OCI-M2 (cell line): ENCODE measurements around the gene CPSF4.
"Not testable (repeated sequence)": the region's sequence is repeated elsewhere in the genome, so short reads cannot be mapped to it uniquely, and the experiment has no call there.

Source experiments
- DNase-seq: peaks from one replicate; lab custom pipeline; 2025; ENCODE audit not compliant: unreplicated experiment; lab: John Stamatoyannopoulos, UW

CPSF4 gene

DNA sequence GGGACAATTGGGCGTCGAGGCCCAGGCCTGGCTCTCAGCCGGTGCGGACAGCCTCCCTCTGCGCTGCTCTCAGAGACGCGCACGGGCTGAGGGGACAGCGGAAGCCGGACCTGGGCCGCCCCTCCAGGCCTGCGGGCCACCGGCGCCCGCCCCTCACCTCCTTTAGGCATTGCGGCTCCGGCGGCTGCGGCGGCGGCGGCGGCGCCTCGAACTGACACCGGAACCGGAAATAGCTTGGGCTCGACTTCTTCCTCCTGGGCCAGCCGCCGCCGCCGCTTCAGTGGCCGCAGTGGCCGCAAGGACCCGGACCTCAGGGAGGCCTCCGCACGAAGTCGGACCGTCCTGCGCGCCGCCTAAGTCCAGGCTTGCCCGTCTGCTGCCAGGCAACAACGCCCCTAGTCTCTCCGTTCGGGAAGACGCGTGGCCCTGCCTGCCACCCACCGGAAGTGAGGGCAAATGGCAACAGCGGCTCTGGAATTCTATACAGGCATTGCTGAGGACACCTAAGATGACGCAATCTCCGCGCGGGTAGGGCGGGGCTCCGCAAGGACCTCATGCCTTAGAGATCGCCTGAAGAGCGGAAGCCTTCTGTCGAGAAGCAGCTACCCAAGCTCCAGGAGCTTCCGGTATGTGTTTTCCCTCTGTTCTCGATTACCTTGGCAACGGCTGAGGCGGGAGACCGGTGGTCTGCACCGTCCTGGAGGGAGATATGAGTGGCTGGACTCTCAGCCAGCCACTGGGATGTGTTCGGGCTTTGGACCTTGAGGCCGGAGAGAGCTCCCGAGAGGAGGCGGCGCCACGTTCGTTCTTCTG lies 30.2 kb upstream of the CPSF4 start, which contains the start of the genes BUD31 and PDAP1:
BUD31 (plus strand) TSS at position 591 of the 813 bp plus-strand sequence. CDS start 2,124 bp downstream, outside the sequence.
PDAP1 (minus strand) TSS at position 219 of the 813 bp plus-strand sequence; CDS start at position 170, 49 bp downstream.
- peak; percentile 64 for DNase-seq

DNA sequence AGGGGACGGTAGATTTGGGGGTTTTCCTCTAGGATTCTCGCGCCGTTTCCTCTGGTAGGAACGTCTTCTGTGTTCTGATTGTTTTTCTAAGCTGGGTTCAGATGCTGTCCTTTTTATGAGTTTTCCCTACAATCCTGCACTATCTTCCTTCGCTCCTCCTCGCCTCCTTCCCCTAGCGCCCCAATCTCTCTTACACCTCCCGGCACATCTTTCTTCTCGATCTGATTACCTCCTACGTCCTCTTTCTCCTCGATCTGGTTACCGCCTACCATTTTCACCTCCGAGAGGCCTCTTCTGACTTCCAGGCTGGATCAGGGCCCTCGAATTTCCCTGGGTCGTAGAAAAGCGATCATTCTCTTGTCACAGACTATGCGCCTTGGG lies 29.6 kb upstream of the CPSF4 start:
- no peak for DNase-seq

DNA sequence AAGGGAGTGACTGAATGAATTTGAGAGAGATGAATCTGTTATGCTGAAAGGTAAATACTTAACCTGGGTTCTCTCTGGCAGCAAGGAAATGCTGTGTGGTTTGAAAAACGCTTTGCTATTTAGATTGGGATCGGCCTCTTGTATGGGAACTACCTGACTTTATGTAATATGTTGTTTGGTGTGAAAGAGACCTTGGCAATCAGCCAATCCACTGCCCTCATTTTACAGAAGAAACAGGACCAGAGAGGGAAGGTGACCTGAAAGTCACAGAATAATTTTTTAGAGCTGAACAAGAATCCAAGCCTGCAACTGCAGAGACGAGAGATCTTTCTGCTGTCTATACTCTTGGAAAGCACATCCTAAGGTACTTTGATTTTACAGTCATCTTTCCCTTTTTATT lies 28.9 kb upstream of the CPSF4 start:
- DNase-seq: no peak

DNA sequence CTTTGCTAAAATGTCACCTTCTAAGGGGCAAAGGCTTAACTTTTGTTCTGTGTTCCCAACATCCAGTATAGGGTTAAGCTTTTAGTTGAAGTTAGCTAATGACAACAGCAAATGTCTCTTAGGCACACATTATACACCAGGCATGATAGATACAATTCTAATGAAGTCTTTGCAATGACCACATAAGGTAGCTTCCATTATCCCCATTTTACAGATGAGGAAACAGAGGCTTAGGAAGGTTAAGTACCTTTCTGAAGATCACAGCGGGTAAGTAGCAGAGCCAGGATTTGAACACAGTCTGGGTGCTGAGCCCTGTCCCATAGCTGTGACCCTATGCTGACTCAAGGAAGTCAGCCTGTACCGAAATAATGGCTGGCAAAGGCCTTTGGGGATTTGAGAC lies 28.1 kb upstream of the CPSF4 start:
- no peak for DNase-seq

DNA sequence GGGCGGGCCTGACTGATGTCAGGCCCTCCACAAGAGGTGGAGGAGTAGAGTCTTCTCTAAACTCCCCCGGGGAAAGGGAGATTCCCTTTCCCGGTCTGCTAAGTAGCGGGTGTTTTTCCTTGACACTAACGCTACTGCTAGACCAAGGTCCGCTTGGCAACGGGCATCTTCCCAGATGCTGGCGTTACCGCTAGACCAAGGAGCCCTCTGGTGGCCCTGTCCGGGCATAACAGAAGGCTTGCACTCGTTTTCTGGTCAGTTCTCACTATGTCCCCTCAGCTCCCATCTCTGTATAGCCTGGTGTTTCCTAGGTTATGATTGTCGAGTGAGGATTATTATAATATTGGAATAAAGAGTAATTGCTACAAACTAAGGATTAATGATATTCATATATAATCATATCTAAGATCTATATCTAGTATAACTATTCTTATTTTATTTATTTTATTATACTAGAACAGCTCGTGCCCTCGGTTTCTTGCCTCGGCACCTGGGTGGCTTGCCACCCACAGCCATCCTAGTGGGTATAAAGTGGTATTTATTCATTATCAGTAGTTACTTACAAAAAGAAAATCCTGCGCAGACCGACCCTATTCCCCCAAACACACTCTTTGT lies 23.1 kb upstream of the CPSF4 start:
- DNase-seq: not testable (repeated sequence)

DNA sequence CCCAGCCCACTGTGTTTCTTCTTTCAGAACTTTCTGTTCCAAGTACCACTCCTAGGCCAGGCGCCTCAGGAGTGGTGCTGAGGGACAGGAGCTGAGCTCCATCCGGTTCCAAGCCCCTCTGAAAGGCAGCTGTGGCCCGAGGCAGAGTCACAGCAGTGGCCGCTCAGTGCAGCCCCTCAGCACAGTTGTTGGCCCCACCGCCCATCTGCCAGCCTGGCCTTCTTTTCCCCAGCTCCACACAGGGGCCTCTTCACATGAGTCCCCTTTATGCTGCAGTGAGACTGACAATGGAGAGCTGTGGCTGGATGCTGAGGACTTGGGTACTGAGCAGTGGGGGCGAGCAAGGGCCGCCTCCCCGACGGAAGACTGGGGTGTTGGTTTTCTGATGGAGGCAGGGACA lies 20.5 kb upstream of the CPSF4 start:
- DNase-seq: no peak

DNA sequence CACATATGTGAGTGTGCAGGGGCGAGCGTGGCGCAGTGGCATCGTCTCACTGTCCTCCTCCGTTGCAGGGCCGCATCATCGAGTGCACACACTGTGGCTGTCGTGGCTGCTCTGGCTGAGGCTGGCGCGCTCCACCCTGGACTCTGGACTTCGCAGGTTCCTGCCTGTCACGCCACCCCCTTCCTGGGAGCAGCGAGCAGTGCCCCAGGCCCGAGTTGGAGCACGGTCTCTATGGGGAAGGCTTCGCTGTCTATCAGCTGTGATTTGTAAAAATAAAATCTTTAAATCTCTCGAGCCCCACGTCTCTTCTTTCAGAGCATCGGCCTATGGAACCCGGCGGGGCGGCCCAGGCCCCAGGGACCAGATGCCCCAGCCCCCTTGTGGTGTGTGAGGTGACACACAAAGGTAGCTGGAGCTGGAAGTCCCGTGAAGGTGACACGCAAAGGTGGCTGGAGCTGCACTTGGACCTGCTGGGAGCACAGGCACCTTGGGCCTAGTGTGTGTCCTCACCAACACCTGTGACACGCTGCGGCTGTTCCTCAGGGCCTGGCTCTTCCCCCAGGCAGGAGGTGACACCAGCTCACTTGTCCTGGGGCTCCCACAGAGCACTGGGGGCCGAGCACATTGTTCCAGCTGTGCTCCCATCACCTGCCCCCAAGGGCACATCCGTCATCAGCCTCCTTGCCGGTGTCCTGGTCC lies 19.3 kb upstream of the CPSF4 start:
- no peak for DNase-seq

DNA sequence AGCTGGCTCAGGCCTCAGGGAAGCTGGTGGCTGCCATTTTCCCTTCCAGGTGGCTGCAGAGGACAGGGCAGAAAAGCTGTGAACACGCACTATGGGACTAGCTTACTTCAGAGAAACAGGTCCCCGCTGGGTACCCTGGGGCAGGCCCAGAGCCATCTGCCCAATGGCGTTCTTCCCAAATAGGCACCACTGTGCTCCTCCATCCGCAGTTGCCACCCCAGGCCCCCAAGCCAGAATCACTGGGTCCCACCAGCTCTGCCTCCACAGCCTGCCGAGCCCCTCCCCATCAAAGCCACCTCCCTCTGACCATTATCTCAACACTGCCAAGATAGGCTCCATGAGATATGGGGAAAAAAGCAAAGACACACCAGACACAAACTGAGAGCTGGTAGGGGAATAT lies 18.5 kb upstream of the CPSF4 start:
- no peak for DNase-seq

DNA sequence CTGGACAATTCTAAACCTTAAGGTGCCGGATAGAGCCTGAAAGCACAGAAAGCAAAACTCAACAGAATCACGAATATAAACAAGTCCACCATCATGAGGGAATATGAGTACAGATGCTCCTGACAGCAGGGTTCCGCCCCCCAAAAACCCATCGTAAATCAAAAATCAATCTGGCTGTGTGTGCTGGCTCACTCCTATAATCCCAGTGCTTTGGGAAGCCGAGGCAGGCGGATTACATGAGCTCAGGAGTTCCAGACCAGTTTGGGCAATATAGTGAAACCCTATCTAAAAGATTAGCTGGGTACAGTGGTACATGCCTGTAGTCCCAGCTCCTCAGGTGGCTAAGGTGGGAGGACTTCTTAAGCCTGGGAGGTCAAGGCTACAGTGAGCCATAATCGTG lies 17.8 kb upstream of the CPSF4 start:
- DNase-seq: no peak

DNA sequence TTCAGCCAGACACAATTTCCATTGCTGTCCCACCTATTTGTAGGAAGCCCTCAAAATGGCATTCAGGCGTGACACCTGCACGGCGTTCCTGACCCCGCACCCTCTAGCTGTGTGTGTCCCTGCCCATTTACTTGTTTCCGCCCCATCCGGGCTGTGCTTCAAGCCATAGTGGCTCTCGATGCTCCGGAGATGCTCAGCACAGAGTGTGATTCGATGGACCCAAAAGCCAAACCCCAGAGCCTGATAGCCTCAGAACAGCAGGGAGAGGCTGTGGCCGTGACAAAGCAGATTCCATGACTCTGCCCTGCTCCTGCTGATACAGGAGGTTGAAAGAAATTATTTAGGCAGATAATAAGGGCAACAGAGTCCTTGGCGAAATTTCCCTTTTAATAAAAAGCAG lies 16.6 kb upstream of the CPSF4 start:
- no peak for DNase-seq

DNA sequence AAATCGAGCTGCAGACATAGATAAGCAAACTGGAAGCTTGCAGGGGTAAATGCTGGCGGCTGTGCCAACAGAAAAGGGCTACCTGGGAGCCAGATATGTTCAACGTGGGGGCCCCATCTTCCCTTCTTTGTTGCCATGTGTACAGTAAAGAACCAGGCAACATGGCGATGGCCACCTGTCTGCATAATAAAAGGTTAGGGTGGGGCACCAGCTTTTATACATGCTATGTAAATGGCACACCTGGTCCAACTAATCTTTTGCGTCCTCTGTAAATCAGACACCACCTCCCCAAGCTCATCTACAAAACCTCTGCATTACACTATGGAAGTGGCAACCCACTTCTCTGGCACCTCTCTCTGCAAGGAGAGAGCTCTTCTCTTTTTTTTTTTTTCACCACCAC lies 16.1 kb upstream of the CPSF4 start:
- DNase-seq: no peak

DNA sequence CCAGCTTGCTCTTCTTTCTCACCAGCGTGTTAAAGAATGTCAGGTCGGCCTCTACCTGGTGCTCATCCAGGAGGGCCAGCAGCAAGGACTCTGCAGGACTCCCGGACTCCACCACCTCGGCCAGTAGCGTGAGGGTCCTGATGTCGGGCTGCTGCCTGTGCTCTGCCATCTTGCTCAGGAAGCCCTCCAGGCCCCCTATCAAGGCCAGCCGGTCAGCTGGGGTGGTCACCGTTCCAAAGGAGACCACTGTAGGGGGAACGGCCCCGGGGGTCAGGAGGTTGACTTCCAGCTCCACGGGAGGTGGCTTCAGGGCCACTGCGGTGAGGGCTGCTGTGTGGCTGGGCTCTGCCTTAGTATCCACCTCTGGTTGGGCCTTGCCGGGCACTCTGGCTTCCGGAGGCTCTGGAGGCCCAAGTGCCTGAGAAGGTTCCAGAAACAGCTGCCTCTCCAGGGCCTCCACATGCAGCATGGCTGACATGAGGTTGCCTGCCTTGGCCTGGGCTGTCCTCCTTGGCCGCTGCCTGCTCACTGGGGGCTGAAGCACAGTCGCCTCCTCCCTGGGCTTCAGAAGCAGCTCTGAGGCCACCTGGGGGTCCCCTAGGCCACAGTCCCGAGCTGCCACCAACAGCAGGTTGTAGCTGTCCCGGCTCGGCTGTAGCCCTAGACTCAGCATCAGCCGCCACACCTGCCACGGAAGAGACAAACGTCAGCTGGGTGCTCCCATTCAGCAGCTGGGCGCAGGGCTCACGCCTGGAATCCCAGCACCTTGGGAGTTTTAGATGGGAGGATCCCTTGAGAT lies 13.6 kb upstream of the CPSF4 start:
- DNase-seq: no peak

DNA sequence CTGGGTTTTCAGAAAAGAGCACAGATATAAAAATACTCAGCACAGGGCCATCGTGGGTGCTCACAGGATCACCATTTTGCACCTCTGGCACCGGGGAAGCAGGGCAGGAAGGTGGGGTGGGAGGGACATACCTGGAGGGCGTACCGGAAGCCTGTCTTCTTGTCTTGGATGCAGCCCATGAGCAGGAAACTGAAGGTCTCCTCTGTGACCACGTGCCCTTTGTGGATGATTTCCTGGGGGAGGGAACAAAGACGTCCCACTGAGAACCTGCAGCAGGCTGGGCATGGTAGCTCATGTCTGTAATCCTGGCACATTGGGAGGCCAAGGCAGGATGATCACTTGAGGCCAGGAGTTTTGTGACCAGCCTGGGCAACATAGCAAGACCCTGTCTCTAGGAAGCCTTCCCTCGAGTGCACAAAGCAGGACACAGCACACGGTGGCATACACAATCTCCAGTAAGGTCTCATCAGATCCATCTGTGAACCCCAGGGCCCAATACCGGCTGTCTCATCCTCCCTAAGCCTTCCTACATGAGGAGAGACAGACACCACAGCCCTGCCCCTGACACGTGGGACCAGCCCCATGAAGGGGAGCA lies 9.7 kb upstream of the CPSF4 start:
- DNase-seq: no peak

DNA sequence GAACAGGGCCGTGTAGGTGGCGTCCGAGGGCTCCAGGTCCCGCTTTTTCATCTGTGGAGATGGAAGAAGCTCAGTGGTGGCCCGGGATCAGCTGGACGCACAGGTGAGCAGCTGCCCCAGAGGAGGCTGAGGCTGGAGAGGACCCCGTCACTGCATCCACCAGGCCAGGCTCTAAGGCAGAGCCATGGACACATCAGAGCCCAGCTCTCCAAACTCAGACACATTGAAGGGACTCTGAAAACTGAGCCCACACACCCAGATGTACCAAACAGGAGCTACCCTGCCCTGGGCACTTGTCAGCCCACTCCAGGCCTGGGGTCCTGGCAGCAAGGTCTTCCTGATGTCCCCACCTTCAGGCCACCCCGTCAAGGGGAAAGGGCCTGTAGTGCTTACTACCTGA lies 9.0 kb upstream of the CPSF4 start:
- no peak for DNase-seq

DNA sequence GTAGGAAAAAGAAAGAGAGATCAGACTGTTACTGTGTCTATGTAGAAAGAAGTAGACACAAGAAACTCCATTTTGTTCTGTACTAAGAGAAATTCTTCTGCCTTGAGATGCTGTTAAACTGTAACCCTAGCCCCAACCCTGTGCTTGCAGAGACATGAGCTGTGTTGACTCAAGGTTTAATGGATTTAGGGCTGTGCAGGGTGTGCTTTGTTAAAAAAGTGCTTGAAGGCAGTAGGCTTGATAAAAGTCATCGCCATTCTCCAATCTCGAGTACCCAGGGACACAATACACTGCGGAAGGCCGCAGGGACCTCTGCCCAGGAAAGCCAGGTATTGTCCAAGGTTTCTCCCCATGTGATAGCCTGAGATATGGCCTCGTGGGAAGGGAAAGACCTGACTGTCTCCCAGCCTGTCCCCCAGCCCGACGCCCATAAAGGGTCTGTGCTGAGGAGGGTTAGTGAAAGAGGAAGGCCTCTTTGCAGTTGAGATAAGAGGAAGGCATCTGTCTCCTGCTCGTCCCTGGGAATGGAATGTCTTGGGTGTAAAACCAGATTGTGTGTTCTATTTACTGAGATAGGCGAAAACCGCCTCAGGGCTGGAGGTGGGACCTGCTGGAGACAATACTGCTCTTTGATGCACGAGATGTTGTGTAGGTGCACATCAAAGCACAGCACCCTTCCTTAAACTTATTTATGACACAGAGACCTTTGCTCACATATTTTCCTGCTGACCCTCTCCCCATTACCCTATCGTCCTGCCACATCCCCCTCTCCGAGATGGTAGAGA lies 6.8 kb upstream of the CPSF4 start:
- not testable (repeated sequence) for DNase-seq

DNA sequence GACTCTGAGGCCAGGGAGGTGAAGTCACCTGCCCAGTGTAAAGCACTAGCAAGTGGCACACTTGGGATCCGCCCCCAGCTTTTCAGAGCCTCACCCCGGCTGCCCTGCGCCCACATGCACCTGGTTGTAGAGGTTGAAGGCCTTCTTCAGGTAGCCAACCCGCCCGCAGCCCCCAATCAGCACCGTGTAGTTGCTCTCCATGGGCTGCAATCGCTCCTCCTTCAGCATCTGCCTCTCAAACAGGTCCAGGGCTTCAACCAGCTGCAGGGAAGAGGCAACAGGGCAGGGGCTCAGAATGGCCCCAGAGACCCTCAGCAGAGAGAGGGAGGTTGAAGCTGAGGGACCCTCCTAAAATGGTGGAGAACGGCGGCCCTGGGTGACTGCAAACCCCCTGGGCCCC lies 5.6 kb upstream of the CPSF4 start:
- no peak for DNase-seq

DNA sequence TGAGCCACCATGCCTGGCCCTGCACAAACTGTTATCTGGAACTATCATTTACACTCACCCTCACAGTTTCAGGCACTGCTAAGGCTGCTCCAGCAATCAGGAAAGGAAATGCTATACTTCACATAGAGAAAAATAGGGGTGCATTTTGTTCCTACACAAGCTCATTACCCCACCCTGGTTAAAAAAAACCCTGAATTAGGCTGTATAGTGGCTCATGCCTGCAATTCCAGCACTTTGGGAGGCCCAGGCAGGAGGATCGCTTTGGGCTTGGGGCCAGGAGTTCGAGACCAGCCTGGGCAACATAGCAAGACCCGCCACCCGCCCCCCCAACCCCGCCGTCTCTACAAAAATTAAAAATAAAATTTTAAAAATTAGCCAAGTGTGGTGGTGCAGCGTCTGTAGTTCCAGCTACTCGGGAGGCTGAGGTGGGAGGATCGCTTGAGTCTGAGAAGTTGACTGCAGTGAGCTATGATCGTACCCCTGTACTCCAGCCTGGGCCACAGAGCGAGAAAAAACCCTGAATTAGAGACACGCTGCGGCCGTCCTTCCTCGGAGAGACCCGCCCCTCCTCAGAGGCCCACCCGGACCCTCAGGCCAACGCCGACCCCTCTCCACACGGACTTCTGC lies 684 bp upstream of the CPSF4 start:
- no peak for DNase-seq

DNA sequence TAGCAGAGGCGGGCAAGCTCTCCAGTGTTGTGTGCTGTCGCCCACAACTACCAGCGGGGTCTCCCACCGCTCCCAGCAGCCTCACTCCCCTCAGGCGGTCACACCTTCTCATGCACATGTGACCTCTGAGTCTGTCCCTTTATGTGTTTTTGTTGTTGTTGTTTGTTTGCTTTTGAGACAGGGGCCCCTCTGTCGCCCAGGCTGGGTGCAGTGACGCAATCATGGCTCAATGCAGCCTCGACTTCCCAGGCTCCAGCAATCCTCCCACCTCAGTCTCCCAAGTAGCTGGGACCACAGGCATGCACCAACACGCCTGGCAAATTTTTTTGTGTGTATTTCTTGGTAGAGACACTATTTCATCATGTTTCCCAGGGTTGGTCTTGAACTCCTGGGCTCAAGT lies 1.5 kb downstream of the CPSF4 start:
- no peak for DNase-seq

DNA sequence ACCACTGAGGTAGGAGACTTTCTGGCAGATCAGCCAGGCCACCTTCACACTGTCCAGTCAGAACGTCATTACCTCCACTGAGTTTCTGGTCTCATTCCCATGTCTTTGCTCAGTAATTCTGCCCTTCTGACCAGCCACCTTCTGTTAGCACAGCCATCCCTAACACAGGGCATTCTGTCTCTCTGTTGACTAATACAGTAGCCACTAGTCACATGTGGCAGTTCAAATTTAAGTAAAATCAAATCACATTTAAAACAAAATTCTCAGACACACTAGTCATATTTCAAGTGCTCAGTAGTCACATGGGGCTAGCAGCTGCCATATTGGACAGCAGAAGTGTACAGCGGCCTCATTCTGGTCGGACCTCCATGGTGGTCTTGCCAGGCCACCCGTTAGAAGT lies 7.4 kb downstream of the CPSF4 start:
- DNase-seq: no peak

DNA sequence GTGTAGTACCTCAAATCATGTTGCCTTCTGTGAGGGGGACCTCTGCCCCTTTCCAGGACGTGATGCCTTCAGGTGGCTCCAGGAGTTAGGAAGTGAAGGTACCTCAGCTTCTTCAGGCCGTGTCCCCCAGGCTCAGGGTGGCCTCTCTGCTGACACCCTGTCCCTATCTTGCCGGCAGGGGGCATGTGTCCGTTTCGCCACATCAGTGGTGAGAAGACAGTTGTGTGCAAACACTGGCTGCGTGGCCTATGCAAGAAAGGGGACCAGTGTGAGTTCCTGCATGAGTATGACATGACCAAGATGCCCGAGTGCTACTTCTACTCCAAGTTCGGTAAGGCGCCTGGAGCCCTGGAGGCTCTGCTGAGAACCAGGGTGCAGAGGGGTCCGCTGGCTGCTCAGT lies 9.2 kb downstream of the CPSF4 start:
- DNase-seq: no peak
